A673 (cell line): ENCODE data around the gene SYK. TPM values are rescaled to one million over a fixed set of nuclear protein-coding genes. Genes with fewer than 3 reads are reported as not detected.

Experiments used
- BruUV-seq: library from RNA; stranded (reverse); fragments of 400-500 nt; replicated peaks from 2 replicates; lab custom pipeline; 2021; lab: Mats Ljungman, UMichigan
- CTCF ChIA-PET: fragments of 300-600 bp; sonication (Branson Sonifier 250); formaldehyde crosslinking; loops from one replicate; lab custom pipeline; 2022; ENCODE audit warnings: antibody characterized with exemption; lab: Charles Lee
- POLR2A ChIA-PET: fragments of 300-600 bp; sonication (Branson Sonifier 250); formaldehyde crosslinking; loops from one replicate; lab custom pipeline; 2022; ENCODE audit warnings: antibody characterized with exemption; ENCODE audit not compliant: low non-redundant PET; lab: Charles Lee
- DNase-seq: peaks from one replicate; pipeline ENCODE4 v3.0.0-alpha.2; 2015; ENCODE audit warnings: low spot score
- H3K27ac ChIP-seq: fragments of 200-600 bp; sonication (generic); 2 replicates; pipeline ENCODE4 v1.5.1; 2016; ENCODE audit warnings: mixed run types, low read depth, mild to moderate bottlenecking, mixed read lengths, antibody characterized with exemption, low read length; ENCODE audit not compliant: poor library complexity, severe bottlenecking
- H3K27me3 ChIP-seq: fragments of 200-600 bp; sonication (generic); replicated peaks from 2 replicates; pipeline ENCODE4 v1.6.1; 2017; ENCODE audit warnings: mixed run types, low read depth, mild to moderate bottlenecking, mixed read lengths, antibody characterized with exemption, low read length; ENCODE audit not compliant: insufficient read depth, poor library complexity
- H3K36me3 ChIP-seq: fragments of 200-600 bp; sonication (generic); 2 replicates; pipeline ENCODE4 v1.6.1; 2016; ENCODE audit warnings: mixed run types, mild to moderate bottlenecking, mixed read lengths, antibody characterized with exemption, low read length; ENCODE audit not compliant: insufficient read depth, poor library complexity, severe bottlenecking
- H3K4me1 ChIP-seq: fragments of 200-600 bp; sonication (generic); 2 replicates; pipeline ENCODE4 v1.6.1; 2017; ENCODE audit warnings: mixed run types, mild to moderate bottlenecking, mixed read lengths, antibody characterized with exemption, low read length; ENCODE audit not compliant: insufficient read depth, poor library complexity, severe bottlenecking
- H3K4me3 ChIP-seq: fragments of 200-600 bp; sonication (generic); 2 replicates; pipeline ENCODE4 v1.5.1; 2016; ENCODE audit warnings: low read depth, mixed run types, mild to moderate bottlenecking, mixed read lengths, low read length; ENCODE audit not compliant: poor library complexity, severe bottlenecking
- H3K9me3 ChIP-seq: fragments of 200-600 bp; sonication (generic); 2 replicates; pipeline ENCODE4 v1.6.1; 2016; ENCODE audit warnings: mixed run types, low read depth, mild to moderate bottlenecking, mixed read lengths, antibody characterized with exemption, low read length; ENCODE audit not compliant: poor library complexity, severe bottlenecking
- EZH2 ChIP-seq: fragments of 200-600 bp; sonication (generic); IDR thresholded peaks from 2 replicates; pipeline ENCODE4 v1.6.1; 2017; ENCODE audit warnings: borderline replicate concordance, low read depth, mild to moderate bottlenecking, mixed read lengths, antibody characterized with exemption, low read length; ENCODE audit not compliant: poor library complexity, severe bottlenecking
- intact Hi-C: fragments of 100-400 bp; cut with micrococcal nuclease; formaldehyde crosslinking; loops from one replicate; pipeline ENCODE4 v1.10.0; 2022; ENCODE audit not compliant: unreplicated experiment
- total RNA-seq: library from RNA; stranded (reverse); gene quantifications from 2 replicates; pipeline ENCODE4 v1.2.3, GENCODE V29; 2021
- TF ChIP-seq, protein P1 (sequence below): fragments of 300-800, 200-600 bp; sonication (generic); conservative IDR thresholded peaks from 2 replicates; pipeline ENCODE4 v1.5.1; 2017; ENCODE audit warnings: low read depth, mild to moderate bottlenecking, antibody characterized with exemption, low read length, moderate library complexity, mixed read lengths

SYK gene
- total RNA-seq, 1 experiment from 2014 or later = 14.9 TPM

DNA sequence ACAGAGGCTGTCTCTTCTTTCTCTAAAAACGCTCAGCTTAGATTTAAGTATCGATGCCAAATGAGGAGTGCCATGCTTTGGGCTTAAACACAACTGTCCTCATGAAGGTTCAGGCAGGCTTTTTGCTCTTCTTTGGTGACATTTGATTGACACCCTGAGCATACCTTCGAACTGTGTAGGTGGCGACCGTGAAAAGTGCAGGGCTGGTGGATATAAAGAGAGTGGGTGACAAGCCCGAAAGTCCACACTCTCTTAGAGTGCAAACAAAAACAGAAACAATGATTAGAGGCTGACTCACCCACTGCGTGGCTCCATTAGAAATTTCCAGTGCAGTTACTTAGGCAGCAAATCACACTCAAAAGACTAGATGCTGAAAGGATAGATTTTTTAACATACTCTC lies 141.7 kb downstream of the SYK start:
- Histone ChIP-seq H3K27me3 (peaks cover 23% of the 10 kb centered on the region), H3K4me1 (no peaks in the 10 kb centered on the region), H3K27ac (no peak overlapping the region), H3K4me3 (no peak overlapping the region), H3K36me3 (no peaks in the 10 kb centered on the region), H3K9me3 (no peaks in the 10 kb centered on the region)
- no peak for TF ChIP-seq EZH2
- TF ChIP-seq, protein P1, sequence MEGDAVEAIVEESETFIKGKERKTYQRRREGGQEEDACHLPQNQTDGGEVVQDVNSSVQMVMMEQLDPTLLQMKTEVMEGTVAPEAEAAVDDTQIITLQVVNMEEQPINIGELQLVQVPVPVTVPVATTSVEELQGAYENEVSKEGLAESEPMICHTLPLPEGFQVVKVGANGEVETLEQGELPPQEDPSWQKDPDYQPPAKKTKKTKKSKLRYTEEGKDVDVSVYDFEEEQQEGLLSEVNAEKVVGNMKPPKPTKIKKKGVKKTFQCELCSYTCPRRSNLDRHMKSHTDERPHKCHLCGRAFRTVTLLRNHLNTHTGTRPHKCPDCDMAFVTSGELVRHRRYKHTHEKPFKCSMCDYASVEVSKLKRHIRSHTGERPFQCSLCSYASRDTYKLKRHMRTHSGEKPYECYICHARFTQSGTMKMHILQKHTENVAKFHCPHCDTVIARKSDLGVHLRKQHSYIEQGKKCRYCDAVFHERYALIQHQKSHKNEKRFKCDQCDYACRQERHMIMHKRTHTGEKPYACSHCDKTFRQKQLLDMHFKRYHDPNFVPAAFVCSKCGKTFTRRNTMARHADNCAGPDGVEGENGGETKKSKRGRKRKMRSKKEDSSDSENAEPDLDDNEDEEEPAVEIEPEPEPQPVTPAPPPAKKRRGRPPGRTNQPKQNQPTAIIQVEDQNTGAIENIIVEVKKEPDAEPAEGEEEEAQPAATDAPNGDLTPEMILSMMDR = no peak
- CTCF ChIA-PET = no interaction called here
- POLR2A ChIA-PET = no interaction called here
- intact Hi-C loops = no loop called here
- no peak for DNase-seq
- BruUV-seq = no TSS peak

DNA sequence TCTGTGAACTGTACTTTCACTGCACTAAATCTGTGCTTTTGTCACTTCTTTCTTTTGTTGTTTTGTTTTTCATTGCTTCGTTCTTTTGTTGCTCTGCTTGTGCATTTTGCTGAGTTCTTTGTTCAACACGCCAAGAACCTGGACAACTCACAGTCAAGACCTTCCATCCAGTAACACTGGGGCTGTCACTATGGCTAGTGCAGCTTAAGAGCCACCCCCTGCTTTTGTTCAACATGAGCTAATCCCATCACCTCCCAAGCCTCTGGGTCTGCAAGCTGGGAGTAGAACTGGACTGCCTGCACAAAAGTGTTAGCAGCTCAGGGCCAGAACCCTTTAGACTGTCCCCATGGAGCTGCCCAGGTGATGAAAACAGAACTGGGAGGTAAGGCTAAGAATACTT lies 143.7 kb downstream of the SYK start:
- TF ChIP-seq, protein P1 = no peak
- TF ChIP-seq EZH2 = no peak
- H3K4me1 ChIP-seq = no peaks in the 10 kb centered on the region
- no TSS peak for BruUV-seq
- H3K27ac ChIP-seq = no peak overlapping the region
- intact Hi-C loops = no loop called here
- ChIA-PET POLR2A (no interaction called here), CTCF (no interaction called here)
- no peak overlapping the region for H3K4me3 ChIP-seq
- H3K9me3 ChIP-seq = no peaks in the 10 kb centered on the region
- H3K36me3 ChIP-seq = no peaks in the 10 kb centered on the region
- DNase-seq = no peak
- H3K27me3 ChIP-seq = peaks cover 14% of the 10 kb centered on the region

DNA sequence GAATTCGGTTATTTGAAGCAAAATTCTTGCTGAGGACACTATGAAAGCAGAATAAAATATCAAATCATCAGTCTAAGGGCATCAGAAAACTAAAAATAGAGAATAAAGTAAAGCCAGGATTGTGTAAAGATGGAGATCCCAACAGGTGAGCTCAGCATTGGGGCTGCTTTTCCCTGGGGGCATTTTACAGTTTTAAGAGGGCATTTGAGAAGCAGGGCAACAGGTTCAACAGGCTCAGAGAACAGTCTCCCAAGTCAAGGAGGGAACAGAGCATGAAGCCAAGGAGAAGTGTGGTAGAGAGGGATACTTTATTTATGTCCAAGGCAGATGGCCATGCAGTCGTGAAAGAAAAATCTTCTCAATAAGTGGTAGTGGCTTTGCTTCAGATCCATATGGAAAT lies 145.4 kb downstream of the SYK start:
- H3K4me3 ChIP-seq = no peak overlapping the region
- intact Hi-C loops = no loop called here
- POLR2A ChIA-PET = no interaction called here
- H3K27me3 ChIP-seq = peaks cover 14% of the 10 kb centered on the region
- DNase-seq = no peak
- no TSS peak for BruUV-seq
- no peak overlapping the region for H3K27ac ChIP-seq
- TF ChIP-seq, protein P1 = no peak
- no peak for TF ChIP-seq EZH2
- no peaks in the 10 kb centered on the region for H3K36me3 ChIP-seq
- H3K4me1 ChIP-seq = no peaks in the 10 kb centered on the region
- CTCF ChIA-PET = no interaction called here
- no peaks in the 10 kb centered on the region for H3K9me3 ChIP-seq

Other genes starting within 250 kb of the SYK start
- not detected in 2 replicates for gene DIRAS2, start 159.0 kb upstream of the SYK start, total RNA-seq